Heart left ventricle (tissue), 13 donors: ENCODE results near the gene KREMEN1.
"Not testable (repeated sequence)": the region's sequence is repeated elsewhere in the genome, so short reads cannot be mapped to it uniquely, and the experiment has no call there.

Source experiments
- CTCF ChIP-seq, 12 donors: fragments of 200-600 bp; sonication (generic) in 4 of 12; IDR thresholded peaks; one replicate each; pipeline versions ENCODE4 v1.5.0 to v1.8.0; 2018 to 2022; ENCODE audit warnings: antibody characterized with exemption in 12 of 12, mild to moderate bottlenecking in 5 of 12
- POLR2A ChIP-seq, 2 donors: fragments of 450-650 bp; IDR thresholded peaks; one replicate each; pipeline ENCODE4 v1.6.1; 2017; ENCODE audit warnings: antibody characterized with exemption in 2 of 2, mild to moderate bottlenecking in 2 of 2, moderate library complexity in 2 of 2
- donor health status: ischemic (EF 13 %, LVEDD 7.1; RV severe dilation, severe dysfunction).
- donor health status: DM: no; HTN: yes; CAD: no.
- donor health status: DM: no; HTN: no; CAD: no.
- donor health status: ischemic (EF 25% LVEDD 6.9; RV normal size, moderate dysfunction).
- donor health status: ischemic (EF 25% LVEDD 5.7; RV mildly dilated, moderate dysfunction).
- donor health status: ischemic (EF 35%, LVEDD 5.7; RV mildly dilated, moderate dysfunction).
- donor health status: nonischemic (EF 11% LVEDD 7.7; RV severe dilation, severe dysfunction).
- donor health status: DM: yes; HTN: yes; CAD: no.
- donor health status: PGD.
- donor health status: ischemic (EF 29% LVEDD 5.4; RV normal size, mild dysfunction).
- donor health status: nonischemic (EF 23%, LVEDD 6.1; RV moderate dilation, normal function).

DNA sequence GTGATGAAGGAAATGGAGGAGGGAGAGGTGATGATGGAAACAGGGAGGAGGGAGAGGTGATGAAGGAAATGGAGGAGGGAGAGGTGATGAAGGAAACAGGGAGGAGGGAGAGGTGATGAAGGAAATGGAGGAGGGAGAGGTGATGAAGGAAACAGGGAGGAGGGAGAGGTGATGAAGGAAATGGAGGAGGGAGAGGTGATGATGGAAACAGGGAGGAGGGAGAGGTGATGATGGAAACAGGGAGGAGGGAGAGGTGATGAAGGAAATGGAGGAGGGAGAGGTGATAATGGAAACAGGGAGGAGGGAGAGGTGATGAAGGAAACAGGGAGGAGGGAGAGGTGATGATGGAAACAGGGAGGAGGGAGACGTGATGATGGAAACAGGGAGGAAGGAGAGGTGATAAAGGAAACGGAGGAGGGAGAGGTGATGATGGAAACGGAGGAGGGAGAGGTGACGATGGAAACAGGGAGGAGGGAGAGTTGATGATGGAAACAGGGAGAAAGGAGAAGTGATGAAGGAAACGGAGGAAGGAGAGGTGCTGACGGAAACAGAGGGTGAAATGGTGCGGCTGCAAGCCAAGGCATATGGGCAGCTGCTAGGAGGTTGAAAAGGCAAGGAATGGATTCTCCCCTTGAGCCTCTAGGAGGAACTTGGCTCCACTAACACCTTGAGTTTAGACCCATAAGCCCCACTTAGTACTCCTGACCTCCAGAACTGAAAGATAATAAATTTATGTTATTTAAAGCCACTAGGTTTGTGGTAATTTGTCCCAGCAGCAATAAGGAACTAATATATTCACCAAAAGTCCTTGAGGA lies 47.5 kb downstream of the KREMEN1 start:
- TF ChIP-seq POLR2A, CTCF (IDR thresholded peaks at IDR 0.05): not testable (repeated sequence)
